Hindlimb muscle (tissue), 1 donor: ENCODE measurements around the gene LIFR. TPM values are rescaled to one million over a fixed set of nuclear protein-coding genes. Genes with fewer than 3 reads are reported as not detected.
"Not testable (repeated sequence)": the region's sequence is repeated elsewhere in the genome, so short reads cannot be mapped to it uniquely, and the experiment has no call there.

Source experiments
- DNase-seq: peaks from one replicate; pipeline ENCODE4 v3.0.0-alpha.2; 2013
- polyA plus RNA-seq: library from polyadenylated mRNA; unstranded; fragments of 120-200 nt; gene quantifications from one replicate; pipeline ENCODE4 v1.2.1, GENCODE V29; 2013; ENCODE audit not compliant: insufficient read length

Gene LIFR
- polyA plus RNA-seq, 1 donor: 48.9 TPM

DNA sequence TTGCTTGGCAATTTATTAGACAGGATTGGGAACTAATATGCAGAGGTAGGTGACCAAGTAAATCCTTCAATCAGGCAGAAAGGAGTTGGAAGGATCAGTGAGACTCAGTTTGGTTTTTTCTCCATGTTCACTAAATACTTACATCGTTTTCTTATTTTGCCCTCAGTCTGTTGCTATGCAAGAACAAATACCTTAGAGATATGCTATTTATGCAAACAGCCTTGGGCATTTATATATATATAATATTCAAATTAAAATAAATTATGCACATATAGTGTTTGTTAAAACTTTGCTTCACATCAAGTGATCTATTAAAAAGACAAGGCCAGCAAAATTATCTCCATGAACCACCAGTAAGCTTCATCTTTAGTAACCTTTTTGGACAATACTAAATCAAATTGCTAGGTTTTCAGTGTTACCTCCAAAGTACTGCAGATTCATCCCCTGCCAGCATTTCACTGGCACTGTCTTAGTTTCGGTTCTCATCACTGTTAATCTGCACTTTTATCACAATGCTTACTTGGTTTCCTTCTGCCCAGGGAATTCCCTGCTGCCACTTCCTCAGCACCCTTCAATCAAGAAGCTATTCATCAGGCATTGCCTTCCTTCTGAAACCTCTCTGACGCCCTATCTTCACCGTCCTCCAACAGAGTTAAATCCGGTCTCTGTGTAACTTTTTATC is 26.0 kb upstream of the LIFR start:
- no peak for DNase-seq

DNA sequence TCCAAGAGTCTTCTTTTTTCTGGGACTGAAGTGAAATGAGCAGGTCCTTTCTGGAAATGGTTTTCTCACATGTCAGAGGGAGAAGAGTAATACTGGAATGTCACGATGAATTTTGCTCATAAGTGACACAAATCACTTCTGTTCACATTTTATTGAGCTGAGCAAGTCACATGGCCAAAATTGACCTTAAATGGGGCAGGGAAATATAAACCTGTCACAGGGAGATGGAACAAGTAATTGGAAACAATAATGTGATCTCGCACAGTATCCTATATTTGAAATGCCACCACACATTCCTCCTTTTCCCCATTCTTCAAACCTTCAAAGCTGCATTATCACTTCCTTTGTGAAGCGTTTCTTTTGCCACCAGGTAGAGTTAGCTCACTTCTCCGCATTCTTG is 25.2 kb upstream of the LIFR start:
- no peak for DNase-seq

DNA sequence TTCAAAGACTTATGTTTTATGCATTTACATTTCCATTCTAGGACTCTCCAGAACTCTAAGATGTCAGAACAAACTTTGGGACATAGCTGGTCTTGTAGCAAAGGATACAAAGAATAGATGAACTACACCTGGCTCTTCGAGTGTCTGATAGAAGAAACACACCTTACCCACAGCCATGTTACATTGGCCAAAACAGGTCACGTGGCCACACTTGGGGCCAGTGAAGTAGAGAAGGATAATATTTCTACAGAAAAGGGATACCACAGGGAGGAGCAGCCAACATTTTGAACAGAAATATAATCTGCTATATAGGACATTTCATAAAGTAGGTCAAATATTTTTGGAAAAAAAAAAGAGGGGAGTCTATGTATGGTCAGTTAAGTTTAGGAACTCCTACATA is 22.7 kb upstream of the LIFR start:
- DNase-seq: no peak

DNA sequence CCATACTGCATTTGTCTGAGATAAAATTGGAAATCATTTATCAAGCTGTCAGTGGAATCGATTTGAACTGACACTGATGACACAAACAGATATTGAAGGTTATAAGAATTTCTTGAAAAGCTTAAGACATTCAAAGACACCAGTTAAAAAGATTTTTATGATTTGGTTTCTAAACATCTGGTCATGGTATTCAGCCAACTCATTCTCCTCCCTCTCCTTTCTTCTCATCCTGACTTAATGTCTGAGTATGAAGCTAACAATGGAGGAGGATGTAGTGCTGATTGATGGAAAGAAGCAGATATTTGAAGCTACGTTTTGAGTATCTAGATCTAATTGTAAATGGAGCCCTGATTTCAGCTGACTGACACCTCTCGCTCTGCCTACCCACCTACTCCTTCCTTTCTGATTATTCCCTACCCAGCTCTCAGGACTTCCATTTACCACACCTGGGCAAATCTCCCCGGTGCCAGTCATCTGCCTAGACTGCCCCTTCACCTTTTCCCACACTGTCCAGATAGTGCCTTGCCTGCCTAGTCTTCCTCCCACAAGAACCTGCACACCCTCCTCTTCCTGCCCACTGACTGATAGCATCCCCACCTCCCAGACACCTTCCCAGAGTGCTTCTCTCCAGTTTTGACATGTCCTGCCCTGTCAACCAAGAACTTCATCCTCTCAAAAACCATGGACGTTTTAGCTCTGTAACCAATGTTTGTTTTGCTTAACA is 20.7 kb upstream of the LIFR start:
- no peak for DNase-seq

DNA sequence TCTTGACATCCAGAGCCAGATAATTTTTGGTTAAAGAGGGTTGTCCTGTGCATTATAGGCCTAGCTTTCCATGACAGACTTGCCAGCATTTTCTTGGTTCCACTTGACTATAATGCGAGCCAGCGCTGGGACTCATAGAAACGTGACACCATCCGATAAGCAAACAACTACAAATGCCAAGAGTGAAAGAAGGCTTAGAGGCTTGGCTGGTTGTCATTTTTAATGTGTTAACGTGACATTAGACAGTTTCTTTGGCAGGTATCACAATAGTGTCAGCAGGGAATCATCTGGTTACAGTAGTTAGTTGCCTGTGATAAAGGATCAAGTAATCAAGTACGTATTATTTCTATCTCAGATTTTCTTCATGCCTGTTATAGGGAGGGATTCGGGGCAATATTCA is 20.0 kb upstream of the LIFR start:
- DNase-seq: no peak

DNA sequence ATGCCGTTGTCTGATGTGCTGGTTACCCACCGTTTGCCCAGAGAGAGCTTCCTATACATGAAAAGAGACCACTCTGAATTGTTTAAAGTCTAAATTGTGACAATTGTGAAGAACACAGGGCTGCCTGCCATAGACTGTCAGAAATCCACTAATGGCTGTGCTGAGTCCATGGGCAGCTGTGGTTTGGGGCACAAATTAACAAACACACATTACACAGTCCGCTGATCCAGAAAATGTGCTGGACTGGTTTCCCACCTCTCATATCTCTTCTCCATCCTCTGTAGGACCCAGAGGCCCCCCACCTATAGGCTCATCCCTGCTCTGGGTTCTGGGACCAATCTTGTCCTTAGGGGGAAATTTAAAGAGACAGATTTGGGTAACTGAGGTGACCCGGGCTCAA is 19.0 kb upstream of the LIFR start:
- no peak for DNase-seq

DNA sequence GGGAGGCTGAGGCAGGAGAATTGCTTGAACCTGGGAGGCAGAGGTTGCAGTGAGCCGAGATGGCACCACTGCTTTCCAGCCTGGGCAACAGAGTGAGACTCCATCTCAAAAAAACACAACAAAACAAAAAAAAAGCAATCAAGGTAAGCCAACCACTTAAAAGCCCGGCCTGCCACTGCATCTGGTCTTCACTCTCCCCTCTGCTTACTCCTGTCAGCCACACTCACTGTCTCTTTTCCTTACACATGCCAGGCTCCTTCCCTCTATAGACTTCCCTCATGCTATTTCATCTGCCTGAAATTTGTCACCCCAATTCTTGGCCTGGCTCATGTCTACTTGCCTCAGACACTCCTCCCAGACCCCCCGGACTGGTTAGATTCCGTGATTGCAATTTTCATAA is 17.6 kb upstream of the LIFR start:
- no peak for DNase-seq

DNA sequence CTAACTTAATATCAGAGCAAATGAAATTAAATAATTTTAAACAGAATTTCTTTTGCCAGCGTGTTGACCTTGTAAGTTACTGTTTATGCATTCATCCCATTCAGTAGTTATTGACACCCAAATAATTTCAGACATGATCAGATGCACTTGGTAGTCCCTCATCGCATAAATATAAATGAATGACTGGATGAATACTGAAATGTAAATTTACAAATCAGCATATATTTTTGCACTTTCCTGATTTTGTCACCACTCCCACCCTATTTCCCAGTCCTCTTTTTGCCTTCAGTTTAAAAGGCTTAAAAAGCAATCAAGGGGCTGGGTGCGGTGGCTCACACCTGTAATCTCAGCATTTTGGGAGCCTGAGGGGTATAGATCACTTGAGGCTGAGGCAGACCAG is 17.1 kb upstream of the LIFR start:
- DNase-seq: no peak

DNA sequence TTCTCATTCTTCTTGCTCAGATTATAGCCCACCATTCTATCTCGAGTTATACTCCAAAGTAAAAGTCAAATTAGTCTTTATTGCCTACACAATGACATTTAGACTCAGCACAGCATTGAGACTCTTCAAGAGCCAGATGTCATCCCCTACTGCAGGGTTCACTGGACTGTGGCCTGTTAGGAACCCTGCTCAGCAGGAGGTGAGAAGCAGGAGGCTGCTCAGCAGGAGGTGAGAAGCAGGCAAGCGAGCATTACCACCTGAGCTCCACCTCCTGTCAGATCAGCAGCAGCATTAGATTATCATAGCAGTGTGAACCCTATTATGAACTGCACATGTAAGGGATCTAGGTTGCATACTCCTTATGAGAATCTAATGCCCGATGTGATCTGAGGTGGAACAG is 12.7 kb upstream of the LIFR start:
- no peak for DNase-seq

DNA sequence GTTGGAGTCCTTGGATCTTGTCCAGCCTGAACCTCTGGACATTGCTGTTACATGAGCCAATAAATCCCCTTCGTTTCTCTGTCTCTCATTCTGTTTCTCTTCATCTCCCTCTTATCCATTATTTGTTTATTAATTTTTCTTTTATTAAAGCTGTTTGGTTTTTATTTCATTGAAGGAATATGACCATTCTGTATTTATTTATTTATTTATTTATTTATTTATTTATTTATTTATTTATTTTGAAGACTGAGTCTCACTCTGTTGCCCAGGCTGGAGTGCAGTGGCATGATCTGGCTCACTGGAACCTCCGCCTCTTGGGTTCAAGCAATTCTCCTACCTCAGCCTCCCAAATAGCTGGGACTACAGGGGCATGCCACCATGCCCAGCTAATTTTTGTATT is 10.9 kb upstream of the LIFR start:
- DNase-seq: not testable (repeated sequence)

DNA sequence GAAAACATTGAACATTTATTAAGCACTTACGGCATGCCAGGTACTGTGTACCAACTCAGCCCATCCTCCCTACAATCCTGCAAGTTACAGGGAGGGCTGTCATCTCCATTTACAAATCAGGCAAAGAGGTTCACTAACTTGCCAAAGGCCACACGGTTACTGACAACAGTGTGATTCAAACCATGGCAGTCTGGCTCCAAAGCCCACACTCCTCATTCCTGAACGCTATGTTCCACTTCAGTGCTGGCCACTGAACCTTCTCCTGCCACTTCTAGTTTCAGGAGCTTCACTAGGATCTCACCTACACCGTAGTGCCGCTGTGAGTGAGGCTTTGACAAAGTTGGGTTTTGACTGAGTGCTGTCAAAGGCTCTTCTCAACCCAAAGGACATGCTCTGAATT is 7.2 kb upstream of the LIFR start:
- no peak for DNase-seq

DNA sequence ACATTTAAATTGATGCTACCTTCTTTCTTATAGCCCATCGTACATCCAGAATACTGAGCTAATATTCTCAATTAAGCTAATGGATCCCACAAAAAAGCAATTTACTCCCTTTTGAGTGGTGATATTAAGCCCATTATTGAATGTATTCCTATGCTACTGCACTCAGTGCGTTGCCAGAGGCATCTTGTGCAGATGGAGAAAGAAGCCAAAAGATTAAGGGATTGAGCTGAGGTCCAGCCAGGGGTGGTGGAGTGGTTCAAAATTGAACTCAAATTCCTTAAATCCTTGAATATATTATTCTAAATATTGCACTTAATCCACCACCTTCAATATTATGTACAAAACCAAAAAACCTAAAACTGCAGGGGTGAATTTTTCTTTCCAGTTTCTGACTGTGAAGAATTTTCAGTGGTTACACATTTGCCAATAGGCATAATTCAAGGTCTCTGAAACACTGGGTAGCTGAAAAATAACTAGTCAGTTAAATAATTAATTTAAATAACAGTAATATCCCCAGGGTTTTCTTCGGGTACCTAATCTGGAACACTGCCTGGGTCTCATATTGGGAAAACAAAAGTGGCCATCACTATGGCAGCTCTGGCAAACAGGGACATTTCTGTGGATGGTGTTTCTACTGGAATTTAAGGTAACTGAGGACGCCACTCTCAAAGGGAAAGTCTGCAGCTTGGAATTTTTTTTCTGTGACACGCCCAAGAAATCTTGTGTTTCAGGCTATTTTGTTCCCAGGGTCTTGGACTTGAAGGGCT is 6.2 kb upstream of the LIFR start:
- DNase-seq: no peak

DNA sequence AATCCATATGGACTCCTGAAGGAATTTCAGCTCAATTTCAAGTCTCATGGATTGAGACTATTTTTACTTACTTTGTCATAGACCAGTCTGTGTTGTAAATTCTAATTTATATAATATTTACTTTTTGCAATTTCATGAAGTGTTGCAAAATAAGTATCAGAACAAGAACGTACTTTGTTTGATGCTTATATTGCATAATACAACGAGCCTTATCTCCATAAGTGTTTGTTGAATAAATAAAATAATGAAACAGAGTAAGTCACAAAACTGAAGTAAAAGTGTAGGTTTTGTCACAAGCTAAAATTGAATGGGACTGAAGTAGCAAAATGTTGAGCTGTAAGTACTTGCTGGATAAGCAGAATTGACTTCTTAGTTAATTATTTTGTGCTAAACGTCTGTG is 3.0 kb upstream of the LIFR start:
- DNase-seq: no peak

DNA sequence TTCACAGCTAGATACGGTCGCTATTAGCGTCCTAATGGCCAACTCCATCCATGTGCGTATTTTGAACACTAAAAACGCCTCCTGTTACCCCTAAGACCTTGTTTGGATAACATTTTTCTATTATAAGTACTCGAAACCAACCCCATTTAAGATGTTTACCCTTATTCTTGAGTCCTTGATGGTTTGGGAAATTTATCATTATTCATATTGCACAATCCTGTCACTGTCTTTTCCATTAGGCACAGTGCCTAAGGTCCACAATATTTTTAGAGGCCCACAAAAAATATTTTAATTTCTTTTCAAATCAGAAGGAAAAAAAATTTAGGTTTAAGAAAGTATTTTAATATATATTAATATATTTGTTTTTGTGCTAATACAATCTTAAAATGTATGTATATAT is 1.3 kb upstream of the LIFR start:
- DNase-seq: no peak

DNA sequence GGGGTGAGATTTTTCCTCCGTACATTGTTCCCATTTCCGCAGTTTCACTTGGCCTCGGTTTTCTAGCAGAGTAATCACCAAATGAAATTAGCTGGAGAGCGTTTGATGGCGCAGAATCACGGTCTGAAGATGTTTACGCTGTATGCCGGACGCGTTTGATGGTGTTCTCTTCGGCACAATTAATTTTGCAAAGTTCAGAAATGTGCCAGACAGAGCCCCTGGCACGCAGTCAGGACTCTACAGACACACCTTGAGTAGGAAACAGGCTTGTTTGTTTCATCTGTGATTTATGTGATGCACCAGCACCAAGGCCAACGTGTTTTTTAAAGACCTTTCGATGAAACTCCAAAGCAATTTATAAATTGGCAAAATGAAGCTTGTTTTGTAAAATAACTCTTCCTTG is 863 bp upstream of the LIFR start:
- DNase-seq: no peak

DNA sequence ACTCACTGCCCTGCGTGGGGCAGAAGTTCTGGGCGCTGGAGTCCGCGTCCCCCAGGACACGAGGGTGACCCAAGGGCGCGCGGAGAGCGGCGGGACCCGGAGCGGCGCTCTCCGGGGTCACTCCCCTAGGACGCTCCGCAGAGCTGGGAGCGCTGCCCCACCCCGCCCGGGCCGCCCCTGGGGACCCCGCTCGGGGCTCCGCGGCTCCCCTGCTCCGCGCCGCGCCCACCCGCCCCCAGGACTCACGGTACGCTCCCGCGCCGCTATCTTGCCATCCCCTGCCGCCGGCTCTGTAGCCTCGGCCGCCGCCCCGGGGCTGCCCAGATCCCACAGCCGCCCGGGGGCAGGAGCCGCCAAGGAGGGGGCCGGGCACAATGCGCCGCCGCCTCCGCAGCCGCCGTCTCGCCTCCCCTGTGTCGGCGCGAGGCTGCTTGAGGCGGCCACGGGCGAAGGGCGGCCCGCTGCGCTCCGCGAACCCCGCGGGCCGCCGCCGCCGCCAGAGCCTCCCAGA is 303 bp downstream of the LIFR start:
- DNase-seq: no peak

DNA sequence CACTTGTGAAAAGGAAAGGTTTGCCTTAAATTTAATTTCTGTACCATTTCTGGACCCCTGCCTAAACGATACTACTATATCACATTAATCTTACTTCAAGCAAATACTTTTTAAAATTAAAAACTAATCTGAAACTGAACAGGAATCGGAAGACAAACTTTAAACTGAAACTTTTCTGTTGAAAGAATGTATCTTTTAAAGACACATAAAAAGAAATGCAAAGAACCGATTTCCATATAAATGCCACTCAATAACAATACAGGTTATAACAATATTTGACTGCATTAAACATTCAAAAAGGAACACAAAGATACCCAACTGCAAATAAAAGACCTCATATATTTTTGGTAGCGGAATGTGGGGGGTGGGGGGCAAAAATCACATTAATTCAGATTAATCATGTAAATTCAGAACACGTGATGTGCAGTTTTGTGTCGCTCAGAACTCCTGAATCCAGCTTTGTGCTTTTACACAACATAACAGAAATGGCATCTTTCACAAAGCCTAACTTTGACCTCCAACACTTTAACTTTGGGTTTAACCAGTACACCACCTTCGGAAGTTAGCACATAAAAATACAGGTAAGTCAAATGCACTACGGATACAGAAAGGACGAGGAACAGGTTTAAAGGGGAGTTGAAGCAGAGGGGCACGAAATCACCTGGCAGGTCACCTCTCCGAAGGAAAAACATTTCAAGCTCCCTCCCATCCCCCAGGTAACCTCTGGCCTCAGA is 925 bp downstream of the LIFR start:
- DNase-seq: no peak

DNA sequence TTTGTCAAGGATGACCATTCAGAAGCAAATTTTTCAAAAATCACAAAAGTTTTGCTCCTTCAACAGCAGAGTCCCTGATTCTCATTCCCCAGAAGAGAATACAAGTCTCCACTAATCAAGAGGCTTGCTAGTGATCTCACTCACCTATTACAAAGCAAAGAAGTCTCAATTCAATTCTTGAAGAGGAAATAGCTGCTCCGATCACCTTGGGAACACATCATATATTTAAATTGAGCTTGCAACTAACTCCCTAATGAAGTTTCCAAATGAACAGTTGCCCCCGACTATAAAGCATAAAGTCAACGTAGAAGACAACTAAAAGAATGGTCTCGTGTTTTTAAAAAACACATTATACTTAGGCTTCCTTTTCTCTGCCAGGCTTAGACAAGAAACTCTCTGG is 1.6 kb downstream of the LIFR start:
- DNase-seq: no peak

DNA sequence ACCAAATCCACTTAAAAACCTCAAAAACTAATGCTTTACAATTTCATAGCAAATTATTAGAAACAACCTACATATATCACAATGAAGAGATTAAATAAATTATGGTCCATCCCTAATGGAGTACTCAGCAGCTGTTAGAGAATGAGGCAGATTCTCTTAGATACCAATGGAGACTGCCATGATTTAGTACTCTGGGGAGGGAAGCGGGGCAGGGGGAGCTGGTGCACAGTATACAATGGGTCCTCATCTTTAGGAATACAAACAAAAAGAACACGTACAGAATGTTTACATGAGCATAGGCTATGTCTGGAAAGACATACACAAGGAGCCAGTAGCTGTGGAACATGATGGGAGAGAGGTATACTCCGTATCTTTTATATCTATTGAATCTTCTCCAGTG is 2.0 kb downstream of the LIFR start:
- no peak for DNase-seq

DNA sequence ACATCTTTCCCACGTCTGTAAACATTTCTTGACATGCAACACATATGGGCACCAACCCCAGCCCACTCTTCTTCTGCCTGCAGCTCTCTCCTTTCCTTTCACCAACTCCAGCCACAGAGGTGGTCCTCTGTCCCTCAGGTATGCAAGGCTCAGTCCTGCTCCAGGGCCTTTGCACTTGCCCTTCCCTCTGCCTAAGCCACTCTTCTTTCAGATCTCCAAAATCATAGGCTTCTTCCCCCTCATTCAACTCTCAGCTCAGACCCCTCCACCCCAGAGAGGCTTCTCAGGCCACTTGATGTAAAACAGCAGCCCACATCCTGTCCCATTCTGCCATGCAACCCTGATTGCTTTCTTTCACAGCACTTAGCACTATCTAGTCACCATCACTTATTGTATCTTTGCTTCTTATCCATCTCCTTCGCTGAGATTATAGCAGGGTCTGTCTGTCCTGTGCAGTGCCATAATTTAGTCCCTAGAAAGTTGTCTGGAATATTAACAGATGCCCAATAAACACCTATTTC is 3.4 kb downstream of the LIFR start:
- DNase-seq: no peak

DNA sequence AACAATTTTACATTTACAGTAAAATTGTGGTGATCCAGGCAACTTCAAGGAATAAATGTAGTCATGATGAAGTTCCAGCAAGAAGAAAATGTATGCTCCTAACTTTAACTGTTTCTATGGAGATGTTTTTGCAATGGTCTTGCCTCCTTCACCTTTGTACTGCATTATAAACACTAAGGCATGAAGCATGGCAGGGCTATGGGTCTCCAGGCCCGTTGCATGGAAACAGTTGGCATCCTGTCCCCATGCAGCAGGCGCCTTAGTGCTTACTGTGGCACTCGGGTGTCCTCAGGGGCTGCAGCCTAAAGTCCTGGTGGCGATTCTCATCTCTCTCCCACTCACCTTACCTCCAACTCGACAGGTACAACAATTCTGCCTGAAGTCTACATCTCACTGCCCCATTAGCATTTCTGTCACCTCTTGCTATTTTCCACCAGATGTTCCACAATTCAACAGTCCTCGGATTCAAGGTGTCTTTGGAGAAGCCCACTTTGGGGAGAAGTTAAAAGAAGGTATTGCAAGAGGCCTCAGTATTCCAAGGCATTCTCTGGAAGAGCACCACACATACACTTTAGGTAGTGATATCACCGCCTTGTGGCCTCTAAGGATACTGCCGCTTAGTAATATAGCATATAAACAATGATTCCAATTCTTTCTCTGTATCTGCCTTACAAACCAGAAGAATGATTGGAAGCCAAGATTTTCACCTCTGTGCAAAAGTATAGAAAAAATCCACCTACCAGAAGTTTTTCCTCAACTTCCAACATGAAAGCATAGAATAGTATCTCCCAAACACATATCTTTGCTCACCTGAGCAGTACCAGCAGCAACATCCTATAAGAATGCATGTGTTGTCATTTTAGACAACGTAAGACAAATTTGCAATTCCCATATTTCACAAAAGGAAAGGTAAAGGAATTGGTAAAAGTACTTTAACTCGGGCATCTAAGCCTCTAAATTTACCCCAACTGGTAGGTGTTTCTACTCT is 5.1 kb downstream of the LIFR start:
- peak; percentile 41 for DNase-seq
